Stimulated activated CD4-positive, alpha-beta T cell treated with anti-CD3 and anti-CD28 coated beads, Interleukin-2, amount 100 ng/mL, for 4 hours (primary cell): ENCODE results near the gene TGFBR3L.
"Not testable (repeated sequence)": the region's sequence is repeated elsewhere in the genome, so short reads cannot be mapped to it uniquely, and the experiment has no call there.

ENCODE experiments used
- DNase-seq: peaks from one replicate; pipeline ENCODE4 v3.0.0-alpha.2; 2020; ENCODE audit warnings: low read depth

Gene TGFBR3L

DNA sequence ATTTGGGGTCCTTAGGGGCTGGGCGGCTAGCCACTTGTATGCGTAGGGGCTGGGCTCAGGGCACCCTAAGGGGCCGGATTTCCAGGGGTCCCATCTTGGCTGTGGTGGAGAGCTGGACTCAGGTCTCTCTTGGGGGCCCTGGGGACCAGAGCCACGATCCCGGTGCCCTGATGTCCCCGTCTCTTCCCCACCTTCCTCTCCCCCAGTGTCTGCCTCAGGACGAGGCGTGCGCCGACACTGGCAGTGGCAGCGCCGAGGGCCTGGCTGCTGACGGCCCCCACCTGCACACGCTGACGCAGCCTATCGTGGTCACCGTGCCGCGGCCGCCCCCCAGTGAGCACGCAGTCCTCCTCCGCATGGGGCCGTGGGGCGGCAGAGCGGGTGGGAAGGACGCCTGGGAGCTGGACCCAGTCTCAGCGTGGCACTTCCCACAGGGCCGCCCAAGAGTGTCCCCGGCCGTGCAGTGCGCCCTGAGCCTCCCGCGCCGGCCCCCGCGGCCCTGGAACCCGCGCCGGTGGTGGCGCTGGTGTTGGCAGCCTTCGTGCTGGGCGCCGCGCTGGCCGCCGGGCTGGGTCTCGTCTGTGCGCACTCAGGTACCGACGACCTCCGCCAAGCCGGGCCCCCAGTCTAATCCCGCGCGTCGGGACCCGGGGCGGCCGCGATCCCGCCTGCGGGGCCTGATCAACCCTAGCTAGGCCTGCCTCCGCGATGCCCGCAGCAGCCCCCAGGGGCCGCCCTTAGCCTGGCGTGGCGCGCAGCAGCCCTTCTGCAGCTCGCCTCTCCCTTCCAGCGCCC, 2.8 kb downstream of the TGFBR3L start:
- DNase-seq: peak; percentile 47

DNA sequence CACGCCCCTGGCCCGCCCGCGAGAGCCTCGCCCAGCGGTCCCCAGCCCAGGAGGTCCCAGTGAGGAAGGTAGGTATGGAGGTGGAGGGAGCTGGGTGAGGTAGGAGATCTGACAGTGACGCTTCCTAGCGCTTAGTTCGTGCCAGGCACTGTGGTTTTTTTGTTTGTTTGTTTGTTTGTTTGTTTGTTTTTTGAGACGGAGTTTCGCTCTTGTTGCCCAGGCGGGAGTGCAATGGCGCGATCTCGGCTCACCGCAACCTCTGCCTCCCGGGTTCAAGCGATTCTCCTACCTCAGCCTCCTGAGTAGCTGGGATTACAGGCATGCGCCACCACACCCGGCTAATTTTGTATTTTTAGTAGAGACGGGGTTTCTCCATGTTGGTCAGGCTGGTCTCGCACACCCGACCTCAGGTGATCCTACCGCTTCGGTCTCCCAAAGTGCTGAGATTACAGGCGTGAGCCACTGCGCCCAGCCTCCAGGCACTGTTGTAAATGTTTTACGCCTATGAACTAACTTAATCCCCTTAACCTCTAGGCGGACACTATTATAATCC, 3.5 kb downstream of the TGFBR3L start:
- not testable (repeated sequence) for DNase-seq

DNA sequence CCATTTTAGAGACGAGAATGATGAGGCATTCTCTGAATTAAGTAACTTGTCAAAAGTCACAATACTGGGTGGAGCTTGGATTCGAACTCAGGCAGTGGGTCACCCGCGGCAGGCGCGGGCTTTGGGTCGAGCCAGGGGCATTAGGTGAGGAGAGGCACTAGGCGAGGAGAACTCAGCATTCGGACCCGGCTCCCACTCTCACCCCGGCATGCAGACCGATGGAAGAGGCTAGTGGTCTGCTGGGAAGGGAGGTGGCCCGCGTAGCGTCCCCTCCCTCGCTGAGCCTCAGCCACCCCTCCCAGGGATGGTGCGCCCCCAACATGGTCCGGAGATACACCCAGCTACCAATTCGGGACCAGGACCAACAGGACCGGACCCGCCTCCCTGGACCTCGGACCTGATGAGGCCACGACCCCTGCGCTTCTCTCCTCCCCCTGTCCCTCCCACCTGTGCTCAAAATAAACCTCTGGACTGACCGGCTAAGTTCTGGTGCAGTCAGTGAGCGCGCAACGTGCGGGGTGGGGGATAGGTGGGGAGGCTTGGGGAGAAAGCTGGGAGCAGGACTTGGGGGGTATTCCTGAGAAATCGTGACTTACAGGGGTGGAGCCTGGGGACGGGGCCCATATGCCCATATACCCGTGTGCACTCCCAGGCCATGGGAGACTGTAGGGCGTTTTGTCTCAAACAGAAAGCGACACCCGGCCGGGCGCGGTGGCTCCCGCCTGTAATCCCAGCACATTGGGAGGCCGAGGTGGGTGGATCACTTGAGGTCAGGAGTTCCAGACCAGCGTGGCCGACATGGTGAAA, 4.2 kb downstream of the TGFBR3L start:
- no peak for DNase-seq

DNA sequence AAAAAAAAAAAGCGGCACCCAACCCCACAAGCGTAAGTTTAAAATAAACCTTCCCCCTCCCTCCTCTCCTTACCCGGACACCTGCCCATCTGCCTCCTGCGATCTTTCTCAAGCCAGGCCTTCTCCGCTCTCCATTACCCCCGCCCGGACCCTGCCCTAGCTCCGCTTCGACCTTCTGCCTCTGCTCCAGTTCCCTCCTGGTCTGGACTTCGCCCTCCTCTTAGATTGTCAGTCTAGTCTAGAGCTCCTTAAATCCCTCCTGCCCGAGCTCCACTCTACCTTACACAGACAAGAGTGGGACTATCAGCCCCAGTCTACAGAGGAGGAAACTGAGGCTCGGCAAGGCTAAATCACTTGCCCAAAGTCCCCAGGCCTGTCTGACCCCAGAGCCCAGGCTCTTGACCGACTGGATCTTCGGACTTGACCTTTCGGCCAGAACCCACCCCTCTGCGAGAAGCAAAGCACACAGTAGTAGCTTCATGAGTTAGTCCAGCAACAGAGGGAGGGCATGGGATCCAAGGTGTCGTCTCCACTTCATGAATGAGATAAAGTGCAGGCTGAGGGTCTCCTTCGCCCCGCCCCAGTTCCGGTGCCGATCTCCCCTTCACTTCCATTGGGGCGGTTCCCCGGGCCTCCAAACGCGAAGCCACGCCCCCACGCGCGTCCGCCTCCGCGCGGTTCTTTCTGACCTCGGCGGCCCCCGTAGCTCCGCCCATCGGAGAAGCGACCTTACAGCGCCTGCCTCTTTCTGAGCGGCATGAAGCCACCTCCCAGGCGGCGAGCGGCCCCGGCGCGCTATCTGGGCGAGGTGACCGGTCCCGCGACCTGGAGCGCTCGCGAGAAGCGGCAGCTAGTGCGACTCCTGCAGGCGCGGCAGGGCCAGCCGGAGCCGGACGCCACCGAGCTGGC, 5.2 kb downstream of the TGFBR3L start, which contains the start of gene SNAPC2:
Gene SNAPC2 (plus strand): TSS at position 729 of the 909 bp plus-strand sequence. CDS start 29 bp downstream, at position 758.
- DNase-seq: peak; percentile 96

DNA sequence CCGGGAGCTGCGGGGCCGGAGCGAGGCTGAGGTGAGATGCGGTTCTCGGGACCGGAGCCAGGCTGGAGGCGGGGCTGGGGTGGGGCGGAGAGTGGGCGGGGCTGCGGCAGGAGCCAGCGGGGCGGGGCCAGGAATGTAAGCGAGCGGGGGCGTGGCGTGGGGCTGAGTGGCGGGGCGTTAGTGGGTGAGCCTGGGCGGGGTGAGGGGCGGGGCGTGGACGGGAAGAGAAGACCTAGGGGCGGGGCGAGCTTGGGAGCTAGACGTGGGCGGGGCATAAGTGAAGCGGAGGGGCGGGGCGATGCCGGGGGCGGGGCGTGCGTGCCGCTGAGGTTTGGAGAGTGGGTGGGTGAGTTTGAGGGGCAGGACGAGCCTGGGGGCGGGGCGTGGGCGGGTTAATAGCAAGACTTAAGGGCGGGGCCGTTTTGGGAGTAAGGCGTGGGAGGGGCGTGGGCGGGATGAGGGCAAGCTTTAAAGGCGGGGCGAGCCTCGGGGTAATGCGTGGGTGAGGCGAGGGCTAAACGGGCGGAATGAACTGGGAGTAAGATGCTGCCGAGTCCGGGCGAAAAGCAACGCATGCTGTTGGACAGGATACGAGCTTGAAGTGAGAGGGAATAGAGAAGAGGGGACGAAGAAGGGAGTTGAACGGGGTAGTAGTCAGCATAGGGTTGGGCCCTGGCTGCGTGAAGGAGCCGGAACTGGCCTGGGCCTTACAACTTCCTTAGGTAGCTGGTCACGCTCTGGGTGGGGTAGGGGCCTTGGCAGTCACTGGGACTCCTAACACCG, 6.1 kb downstream of the TGFBR3L start:
- peak; percentile 100 for DNase-seq

DNA sequence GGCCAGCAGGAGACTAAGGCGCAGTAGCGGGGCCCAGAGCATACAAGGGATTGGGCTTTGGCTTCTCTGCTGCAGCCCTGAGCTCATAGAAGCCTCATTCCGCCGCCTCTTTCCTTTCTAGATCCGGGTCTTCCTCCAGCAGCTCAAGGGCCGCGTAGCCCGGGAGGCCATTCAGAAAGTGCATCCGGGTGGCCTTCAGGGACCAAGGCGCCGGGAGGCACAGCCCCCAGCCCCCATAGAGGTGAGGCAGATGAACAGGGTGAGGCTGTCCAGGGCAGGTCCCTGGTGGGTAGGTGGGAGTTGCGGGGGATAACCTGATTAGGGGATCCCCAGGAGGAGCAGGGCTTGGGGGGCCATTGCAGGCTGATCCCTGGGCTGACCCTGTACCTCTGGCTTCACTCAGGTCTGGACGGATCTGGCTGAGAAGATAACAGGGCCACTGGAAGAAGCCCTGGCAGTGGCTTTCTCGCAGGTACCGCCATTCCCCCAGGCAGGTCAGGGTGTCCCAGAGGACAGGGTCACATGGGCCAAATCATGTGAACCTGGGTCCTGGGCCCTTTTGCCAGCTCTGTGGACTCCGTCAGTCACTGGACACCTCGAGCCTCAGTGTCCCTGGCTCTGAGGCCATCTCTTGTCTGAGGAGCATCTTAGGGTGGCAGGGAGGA, 6.8 kb downstream of the TGFBR3L start:
- DNase-seq: no peak

DNA sequence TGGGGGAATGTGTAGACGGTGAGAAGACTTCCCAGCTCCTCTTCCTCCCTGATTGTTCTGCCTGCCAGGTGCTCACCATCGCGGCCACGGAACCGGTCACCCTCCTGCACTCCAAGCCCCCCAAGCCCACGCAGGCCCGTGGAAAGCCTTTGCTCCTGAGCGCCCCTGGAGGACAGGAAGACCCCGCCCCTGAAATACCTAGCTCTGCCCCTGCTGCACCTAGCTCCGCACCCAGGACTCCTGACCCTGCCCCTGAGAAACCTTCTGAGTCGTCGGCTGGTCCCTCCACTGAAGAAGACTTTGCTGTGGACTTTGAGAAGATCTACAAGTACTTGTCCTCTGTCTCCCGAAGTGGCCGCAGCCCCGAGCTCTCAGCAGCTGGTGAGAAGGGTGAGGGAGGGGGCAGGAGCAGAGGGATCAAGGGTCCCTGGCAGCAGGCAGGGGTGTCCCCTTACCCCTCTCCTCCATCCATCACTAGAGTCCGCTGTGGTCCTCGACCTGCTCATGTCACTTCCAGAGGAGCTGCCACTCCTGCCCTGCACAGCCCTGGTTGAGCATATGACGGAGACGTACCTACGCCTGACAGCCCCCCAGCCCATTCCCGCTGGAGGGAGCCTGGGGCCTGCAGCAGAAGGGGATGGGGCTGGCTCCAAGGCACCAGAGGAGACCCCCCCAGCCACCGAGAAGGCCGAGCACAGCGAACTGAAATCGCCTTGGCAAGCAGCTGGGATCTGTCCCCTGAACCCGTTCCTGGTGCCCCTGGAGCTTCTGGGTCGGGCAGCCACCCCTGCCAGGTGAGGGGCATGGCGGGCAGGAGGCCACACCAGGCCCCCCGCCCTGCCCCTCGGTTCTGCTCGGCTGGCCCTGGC, 7.6 kb downstream of the TGFBR3L start:
- no peak for DNase-seq

DNA sequence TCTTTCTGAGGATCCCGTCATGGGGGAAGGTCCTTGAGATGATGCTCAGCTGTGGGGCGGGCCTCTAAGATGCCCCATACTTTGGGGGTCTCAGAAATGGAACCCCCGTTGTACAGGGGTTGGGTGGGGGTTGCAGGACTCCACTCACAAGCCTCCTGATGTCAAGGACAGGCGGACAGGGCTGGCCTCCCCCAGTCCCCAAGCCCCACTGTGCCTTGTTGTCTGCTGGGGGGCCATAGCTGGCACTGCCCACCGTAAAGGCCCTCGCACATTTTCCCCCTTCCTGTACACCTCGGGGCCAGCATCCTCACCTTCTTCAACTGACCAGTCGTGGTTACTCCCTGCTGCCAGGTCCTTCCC, 8.2 kb downstream of the TGFBR3L start:
- no peak for DNase-seq

DNA sequence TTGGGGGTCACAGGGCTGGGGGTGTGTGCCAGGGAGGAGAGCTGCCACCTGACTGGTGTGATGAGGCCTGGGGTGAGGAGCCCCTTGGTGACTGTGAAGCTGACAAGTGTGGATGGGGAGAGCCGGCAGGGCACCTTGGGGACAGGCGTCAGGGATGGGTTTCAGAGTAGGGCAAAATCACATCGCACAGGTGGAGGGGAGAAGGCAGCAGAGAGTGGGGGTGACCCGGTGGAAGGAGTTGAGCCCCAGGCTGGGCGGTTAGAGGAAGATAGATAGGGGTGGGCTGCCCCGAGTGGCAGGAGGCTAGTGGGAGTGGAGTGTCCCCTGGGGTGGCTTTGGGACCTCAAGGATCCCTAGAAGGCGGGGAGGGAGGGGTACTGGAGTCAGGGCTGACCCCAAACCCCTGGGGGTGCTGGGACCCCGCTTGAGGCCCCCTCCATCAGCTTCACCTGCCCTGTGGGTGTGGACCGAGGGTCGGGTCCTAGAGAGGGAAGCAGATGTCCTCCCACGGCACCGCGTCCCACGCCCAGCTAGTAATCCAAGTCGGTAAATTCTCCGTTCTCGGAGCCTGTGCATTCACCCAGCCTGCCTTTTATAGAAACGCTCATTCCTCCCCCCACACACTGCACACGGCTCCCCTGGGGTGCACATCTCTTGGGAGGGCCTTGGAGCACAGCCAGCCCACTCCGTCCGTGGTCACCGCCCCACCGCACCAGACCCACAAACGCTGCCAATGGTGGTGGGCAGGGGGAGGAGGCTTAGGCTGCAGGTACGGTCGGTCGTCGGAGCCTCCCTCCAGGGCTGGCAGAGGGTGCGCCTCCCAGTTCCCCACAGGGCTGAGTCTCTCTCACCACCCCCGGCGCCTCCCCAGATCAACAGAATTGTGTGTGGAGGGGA, 8.9 kb downstream of the TGFBR3L start:
- DNase-seq: no peak

DNA sequence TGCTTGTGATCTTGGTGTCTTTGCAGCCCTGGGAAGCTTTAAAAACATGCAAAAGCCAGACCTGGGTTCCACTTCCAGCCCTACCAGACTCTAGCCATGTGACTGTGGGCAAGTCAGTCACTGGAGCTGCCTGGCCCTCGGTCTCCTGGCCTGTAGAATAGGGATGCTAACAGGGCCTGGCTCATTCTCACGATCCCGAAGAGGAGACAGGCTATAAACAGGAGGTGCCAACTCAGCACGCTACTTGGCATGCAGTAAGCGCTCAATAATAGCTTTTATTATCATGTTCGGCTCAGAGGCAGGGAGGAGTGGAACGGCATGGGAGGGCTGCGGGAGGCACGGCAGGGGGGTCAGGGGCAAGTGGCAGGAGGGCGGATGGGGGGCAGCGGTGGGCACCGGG, 9.6 kb downstream of the TGFBR3L start:
- DNase-seq: no peak

DNA sequence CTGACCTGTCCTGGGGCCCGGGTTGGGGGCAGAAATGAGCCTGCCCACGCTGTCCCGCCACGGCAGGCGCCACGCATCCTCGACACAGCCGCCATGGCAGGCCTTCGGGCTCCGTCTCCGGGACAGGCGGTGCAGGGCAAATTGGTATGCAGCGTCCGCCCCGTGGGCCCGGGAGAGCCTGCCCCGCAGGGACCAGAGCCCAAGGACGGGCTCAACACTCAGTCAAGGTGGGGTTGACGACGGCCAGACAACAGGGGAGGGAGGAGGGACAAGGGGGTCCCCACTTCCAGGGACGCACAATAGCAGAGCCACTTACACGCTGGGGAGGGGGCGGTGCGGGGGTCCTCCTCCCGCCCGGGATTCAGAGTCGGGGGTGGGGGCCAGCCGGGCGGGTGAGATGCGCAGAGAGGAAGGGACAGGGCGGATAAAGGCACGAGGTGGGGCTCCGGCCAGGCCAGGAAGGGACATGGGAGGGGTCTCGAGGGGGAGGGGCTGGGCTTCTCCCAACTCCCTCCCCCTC, 10.1 kb downstream of the TGFBR3L start:
- DNase-seq: no peak

DNA sequence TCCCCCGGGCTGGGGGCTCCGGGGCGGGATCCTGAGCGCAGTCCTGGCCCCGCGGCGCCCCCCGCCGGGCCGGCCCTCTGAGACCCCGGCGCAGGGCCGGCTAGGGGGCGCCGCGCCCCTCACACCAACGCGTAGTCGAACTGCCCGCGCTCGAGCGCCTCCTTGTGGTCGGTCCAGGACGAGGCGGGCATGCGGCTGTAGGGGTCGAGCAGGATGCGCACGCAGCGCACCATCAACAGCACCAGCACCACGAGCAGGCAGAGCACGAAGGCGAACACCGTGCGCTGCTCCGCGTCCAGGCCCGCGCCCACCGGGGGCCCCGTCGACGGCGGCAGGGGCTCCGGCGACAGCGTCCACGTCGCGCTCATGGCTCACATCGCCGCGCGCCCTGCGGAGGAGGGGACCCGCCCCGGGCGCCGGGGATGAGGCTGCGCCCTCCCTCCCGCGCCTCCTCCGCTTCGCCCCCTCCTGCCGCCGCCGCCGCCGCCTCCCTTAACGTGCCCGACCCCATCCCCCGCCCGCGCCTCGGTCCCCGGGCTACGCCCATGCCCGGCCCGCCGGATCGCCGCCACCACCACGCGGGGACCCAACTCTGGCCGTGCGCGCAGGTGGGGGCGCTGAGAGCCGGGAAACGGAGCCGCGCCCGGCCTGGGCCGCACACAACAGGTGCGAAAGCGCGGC, 10.7 kb downstream of the TGFBR3L start:
- peak; percentile 60 for DNase-seq

DNA sequence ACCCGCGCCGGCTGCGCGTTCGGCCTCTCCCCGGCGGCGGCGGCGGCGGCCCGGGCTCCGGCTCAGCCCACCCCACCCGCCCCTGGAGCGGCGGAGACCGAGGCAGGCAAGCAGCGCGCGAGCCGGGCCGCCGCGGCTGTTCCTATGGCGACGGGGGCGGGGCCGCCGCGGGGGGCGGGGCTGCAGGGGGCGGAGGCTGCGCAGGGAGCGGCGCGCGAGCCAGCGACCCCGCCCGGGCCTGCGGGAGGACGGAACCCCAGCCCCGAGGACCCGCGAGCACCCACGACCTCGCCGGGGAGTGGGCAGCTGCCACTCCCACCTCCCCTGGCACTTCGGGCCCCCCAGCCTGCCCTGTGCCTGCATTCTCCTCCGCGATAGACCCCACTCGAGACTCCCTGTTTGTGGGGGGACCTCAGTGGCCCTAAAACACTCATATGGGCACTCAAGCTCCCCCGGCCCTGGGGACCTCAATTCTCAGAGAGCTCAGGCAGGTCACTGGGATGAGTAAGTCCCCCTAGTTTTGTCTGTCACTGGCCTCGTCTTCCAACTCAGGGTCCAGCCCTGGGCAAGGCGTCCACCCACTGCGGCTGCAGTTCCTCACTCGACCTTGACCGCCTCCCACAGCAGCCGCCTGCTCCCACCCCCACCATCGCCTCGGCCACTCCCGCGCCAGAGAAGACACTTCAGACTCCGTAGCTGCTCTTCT, 11.5 kb downstream of the TGFBR3L start, which contains the start of gene CTXN1:
Gene CTXN1 (minus strand): TSS at position 115 of the 706 bp plus-strand sequence. CDS start 597 bp downstream, outside the sequence.
- DNase-seq: peak; percentile 73

DNA sequence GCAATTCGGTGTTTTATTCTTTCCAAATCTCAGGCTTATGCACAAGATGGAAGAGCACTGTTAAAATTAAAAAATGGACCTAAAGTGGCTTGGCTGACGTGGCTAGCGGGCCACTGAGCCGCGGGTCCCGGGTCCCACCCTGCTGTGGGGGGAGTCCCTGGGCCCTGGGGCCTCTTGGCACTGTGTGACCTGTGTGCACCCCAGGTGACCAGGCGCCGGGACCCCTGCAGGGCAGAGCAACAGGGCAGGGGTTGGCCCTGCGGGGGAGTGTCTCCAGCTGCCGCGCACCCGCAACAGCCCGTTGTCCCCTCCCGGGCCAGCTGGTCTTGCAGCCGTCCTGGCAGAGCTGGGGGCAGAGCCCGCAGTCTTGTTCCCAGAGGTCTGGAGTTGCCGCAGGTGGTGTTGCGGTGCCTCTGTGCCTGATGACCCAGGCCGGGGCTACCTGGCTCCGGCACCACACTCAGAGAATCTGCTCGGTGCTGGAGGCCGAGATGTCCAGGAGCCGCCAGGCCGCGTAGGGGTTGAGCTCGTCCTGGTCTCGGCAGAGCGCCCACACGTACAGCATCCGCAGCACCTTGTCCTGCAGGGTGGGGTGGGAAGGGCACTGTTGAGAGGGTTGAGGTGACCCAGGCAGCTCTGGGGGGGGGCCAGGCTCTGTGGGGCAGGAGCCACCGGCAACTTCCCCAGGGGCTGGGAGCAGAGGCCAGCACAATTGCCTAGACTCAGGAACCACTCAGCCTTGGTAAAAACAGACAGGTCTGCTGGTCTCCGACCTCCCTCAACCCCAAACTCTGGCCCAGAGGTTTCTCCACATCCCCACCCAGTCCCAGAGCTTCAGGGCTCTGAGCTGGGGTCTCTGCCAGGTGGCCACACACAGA, 12.3 kb downstream of the TGFBR3L start:
- DNase-seq: no peak

DNA sequence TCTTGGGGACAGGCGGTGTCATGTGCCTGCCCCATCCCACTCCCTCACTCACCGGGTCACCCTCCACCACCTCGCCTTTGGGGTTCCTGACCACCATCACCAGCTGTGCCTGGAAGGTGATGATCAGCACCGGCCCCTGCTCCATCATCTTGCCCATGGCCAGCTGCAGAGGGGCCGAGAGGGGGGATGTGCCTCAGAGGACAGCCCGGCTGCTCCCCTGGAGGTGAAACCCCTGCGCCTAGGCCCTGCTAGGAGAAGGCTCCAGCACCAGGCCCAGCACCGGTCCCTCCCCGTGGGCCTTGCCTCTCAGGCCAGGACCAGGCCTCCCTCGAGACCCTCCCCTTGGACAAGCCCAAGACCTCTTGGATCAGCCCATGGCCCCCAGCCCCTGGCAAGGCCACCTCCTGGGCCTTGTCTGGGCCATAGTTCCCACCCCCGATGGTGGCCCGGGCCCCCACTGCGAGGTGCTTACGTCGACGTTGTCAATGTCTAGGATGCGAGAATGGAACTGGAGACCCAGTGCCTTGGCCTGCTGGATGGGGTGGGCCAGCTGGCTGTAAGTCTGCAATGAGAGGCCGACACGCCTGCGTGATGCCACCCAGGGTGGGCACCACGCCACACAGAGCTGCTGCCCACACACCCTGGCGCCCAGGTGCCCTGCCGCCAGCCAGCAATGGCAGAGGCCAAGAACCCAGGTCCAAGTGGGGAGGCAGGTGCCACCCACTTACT, 13.1 kb downstream of the TGFBR3L start:
- no peak for DNase-seq
